Endometrial microvascular endothelial cells (primary cell): Measurements from ENCODE around the gene DEFB124. TPM values are rescaled to one million over a fixed set of nuclear protein-coding genes. Genes with fewer than 3 reads are reported as not detected.
"Not testable (repeated sequence)": the region's sequence is repeated elsewhere in the genome, so short reads cannot be mapped to it uniquely, and the experiment has no call there.

ENCODE experiments used
- in situ Hi-C: cut with HindIII; loops from 2 replicates; pipeline ENCODE4 v1.10.0; 2017; ENCODE audit warnings: low sequenced_read_pairs, low pct_unique_long_range_greater_than_20kb; ENCODE audit errors: inconsistent ontology term
- total RNA-seq: library from RNA; depleted of rRNA; stranded (reverse); fragments of >200 nt; gene quantifications from one replicate; pipeline ENCODE4 v1.2.3, GENCODE V29; 2015; ENCODE audit errors: inconsistent ontology term

DEFB124 gene, protein sequence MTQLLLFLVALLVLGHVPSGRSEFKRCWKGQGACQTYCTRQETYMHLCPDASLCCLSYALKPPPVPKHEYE
- not detected for total RNA-seq

DNA sequence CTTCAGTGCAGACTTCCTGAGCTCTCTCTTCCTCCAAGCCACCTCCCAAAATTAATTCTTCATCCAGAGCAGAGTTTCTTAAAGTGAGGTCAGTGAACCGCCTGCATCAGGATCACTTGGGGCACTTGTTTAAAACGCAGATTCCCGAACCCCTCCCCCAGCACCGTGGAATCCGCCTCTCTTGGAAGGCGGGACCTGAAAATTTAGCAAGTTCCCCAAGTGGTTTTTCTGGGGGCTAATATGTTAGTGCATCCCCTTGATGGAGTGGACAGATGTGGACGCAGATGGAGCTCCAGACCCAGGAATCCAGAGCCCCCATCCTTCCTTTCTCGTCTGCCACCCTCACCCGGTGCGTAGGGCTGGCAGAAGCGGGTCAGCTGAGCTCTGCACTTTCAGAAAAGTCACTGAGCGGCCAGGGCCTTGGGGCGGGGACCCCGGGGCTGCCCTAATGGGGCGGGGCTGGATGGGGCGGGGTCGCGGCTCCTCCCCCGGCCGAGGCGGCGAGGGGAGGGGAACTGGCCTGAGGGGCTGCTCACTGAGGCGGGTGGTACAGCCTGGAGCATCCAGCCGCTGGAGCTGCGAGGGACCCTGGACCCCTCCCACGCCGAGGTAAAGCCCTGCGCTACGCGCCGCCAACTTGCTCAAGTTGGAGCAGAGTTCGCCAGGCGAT is at the start of gene DEFB124, which contains the start of gene REM1:
DEFB124 (minus strand) TSS at position 370 of the 670 bp plus-strand sequence. CDS start 2,114 bp downstream, outside the sequence.
REM1 (plus strand) TSS at position 531 of the 670 bp plus-strand sequence. CDS start 1,158 bp downstream, outside the sequence.
- in situ Hi-C loops: no loop called here

DNA sequence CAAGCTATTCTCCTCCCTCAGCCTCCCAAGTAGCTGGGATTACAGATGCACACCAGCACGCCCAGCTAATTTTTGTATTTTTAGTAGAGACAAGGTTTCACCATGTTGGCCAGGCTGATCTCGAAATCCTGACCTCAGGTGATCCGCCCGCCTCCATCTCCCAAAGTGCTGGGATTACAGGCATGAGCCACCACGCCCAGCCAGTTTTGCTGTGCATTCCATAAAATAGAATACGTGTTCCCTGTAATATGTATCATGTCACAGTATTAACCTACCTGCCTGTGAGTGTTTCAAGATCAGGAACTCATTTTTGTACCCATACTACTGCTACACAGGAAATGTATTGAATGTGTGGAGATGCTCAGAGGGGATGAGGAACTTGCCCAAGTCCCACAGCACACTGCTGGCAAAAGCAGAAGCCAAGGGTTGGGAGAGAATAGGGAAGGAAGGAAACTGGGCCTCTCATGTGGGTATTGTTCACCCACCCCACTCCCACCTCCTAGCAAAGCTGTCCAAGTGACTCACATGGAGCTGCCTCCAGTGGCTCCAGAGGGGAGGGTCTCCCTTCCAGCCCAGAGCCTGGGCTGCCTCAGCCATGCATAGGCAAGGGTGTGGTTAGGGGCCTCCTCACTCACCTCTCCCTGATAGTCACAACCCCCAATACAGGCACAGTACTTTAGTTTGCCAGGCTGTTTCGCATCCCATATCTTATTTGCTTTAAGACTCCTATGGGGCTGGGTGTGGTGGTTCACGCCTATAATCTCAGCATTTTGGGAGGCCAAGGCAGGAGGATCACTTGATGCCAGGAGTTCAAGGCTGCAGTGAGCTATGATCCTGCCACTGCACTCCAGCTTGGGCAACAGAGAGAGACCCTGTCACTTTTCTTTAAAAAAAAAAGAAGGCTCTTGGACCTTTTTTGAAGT is 48.7 kb upstream of the DEFB124 start:
- in situ Hi-C loops: no loop called here

- in situ Hi-C loops: no loop called here
Observed at GRCh38 chr20:31522731-31523130, 47.8 kb upstream of the DEFB124 start.

DNA sequence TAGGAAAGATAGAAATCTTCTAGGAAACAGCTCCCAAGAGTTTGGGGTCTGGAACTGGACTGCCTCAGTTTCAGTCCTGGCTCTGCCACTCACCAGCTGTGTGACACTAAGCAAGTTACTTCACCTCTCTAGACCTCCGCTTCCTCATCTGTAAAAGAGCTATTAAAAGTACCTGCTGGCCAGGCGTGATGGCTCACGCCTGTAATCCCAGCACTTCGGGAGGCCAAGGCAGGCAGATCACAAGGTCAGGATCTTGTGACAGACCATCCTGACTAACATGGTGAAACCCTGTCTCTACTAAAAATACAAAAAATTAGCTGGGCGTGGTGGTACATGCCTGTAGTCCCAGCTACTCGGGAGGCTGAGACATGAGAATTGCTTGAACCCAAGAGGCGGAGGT is 46.3 kb upstream of the DEFB124 start:
- in situ Hi-C loops: not testable (repeated sequence)

DNA sequence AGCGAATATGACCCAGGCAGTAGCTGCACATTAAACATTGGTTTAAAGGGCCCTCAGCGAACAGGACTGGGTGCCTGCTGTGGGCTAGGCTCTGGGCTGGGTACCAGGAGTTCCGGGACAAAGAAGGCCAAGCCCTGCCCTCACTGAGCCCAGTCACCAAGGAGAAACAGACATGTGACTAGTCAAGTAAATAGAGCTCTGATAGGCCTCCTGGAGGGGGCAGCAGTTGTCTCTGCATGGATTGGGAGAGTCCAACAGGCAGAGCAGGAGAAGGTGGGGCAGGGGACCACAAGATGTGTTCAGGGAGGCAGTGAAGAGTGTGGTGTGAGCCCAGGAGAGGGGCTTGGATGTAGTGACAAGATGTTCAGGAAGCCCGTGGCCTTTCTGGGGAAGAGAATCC is 42.4 kb upstream of the DEFB124 start:
- in situ Hi-C loops: no loop called here

DNA sequence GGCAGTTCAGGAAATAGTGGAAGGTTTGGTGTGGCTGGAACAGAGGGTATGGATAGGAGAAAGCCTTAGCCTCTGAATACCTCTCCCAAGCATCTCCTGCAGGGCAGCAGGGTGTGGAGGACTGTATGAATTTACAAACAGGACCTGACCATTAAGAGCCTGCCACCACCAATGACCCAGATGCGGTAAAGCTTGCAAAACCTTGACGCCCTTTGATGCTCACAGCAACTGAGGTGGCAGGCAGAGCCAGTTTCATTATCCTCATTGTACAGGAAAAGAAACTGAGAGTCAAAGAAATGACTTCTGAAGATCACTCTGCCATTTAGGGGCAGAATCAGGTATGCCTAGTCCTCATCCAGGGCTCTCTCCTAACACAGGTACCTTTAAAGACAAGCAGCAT is 41.7 kb upstream of the DEFB124 start:
- in situ Hi-C loops: no loop called here

- in situ Hi-C loops: no loop called here
Observed at GRCh38 chr20:31516166-31516565, 41.2 kb upstream of the DEFB124 start.

GRCh38 chr20:31515775-31516107 is 40.8 kb upstream of the DEFB124 start:
- in situ Hi-C loops: no loop called here

GRCh38 chr20:31515072-31515774 is 40.3 kb upstream of the DEFB124 start:
- in situ Hi-C loops: no loop called here

DNA sequence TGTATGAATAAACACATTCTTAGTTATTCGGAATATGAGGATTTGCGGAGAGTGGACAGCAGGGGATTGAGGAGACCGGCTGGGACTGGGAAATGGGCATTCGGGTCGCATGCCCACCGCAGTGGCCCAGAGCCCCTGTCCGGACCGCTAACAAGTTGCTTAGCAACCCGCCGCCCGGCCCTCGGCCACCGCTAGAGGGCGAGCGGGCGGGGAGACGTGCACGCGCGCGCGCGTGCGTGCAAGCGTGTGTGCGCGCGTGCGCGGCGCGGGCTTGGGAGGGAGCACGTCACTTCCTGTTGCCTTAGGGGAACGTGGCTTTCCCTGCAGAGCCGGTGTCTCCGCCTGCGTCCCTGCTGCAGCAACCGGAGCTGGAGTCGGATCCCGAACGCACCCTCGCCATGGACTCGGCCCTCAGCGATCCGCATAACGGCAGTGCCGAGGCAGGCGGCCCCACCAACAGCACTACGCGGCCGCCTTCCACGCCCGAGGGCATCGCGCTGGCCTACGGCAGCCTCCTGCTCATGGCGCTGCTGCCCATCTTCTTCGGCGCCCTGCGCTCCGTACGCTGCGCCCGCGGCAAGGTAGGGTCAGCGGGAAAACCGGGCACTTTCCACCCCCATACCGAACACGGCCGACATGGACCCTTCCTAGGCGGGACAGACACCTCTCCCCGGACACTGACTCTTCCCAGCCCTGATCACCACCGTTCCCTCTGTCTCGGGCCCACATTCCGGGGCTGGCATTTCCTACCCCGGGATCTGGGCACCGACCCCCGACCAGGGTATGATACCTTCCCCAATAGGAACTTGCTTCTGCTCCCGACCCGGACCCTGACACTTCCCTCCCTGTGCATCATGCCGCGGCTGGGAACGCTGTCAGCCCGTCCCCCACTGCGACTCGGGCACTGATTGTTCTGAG is 39.5 kb upstream of the DEFB124 start, which contains the start of gene HM13:
HM13 (plus strand) TSS at position 289 of the 918 bp plus-strand sequence; CDS start at position 399, 110 bp downstream.
- in situ Hi-C loops: no loop called here

DNA sequence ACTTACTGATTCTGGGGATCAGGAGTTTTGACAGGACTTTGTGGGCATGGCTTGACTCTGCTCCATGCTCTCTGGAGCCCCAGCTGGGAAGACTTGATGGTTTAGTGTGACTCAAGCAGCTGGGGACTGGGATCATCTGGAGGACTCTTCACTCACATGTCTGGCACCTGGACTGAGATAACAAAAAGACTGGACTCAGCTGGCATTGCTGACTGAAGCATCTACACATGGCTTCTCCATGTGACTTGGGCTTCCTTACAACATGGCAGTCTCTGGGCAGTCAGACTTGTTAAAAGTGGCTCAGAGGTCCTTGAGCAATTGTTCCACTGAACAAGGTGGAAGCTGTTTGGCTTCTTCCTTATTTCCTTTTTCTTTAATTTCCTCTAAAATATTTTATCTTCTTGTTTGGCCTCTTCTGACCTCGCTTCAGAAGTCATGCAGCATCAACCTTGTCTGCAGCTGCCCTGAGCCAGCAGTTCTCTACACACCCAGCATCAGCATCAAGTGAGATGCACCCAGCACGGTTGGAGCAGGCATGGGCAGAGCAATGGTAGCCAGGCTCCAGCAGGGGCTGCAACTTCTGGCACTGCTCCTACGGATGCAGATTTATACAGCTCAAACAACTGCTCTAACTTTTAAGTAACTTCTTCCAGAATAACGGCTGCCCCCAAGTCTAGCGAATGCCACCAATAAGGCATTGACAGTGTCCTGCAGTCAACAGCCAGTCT is 33.8 kb upstream of the DEFB124 start:
- in situ Hi-C loops: no loop called here

DNA sequence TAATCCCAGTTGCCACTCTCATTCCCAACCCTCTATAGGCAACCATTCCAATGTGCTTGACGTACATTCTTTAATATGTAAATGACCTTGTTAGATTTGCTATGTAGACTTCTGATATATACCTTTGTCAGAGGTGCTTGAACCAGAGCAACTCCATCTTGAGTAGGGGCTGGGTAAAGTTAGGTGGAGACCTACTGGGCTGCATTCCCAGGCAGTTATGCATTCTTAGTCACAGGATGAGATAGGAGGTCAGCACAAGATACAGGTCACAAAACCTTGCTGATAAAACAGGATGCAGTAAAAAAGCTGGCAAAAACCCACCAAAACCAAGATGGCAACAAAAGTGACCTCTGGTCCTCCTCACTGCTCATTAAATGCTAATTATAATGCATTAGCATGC is 31.0 kb upstream of the DEFB124 start:
- in situ Hi-C loops: no loop called here

GRCh38 chr20:31502884-31503673 is 28.2 kb upstream of the DEFB124 start:
- in situ Hi-C loops: not testable (repeated sequence)

DNA sequence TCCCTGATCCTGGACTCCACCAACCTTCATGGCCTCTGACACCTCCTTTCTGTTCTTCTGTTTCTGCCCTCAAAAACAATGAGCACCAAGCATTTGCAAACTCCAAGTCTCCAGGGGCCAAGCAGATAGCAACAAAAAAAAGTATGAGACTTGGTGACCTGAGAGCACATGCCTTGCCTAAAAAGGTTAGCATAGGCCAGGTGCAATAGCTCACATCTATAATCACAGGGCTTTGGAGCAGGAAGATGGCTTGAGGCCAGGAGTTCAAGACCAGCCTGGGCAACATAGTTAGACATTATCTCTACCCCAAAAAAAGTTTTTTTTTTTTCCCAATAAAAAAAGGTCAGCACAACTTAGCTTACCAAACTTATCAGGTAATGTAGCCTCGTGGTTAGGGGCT is 25.6 kb upstream of the DEFB124 start:
- in situ Hi-C loops: no loop called here

DNA sequence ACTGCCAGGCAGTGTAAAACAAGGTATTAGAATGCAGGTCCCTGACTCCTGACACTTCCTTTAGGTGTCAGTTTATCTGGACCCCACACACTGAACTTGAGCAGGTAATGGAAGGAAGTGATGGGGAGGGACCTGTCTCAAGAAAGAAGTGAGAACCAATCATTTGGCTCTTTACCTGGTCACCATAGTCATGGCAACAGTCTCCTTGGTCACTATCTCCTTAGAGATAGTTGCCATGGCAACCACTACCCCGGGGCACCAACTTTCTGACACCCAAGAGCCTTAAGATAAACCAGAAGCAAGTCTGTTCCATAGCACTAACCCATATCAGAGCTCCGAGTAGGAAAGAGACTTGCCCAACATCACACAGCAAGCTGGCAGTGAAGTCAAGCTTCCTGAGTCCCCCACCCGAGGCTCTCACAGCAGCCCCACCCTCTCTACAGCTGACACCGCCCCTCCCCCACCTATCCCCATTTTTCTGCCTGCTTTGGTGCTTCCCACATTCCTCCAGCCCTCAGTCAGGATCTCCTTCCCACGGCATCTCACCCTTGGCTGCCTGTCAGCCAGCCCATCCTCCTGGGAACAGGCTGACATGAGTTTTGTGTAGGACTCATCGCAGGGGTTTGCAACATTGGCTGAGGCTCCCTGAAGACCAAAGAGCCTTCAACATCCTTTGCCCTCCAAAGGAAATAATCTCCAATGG is 23.1 kb upstream of the DEFB124 start:
- in situ Hi-C loops: no loop called here

GRCh38 chr20:31496761-31497295 is 21.9 kb upstream of the DEFB124 start:
- in situ Hi-C loops: no loop called here
